GM23248 (cell line): Measurements from ENCODE around the gene PRKCA.

Source experiments
- EZH2 ChIP-seq: fragments of 200-600 bp; sonication (generic); IDR thresholded peaks from 2 replicates; pipeline ENCODE4 v1.6.1; 2018; ENCODE audit warnings: antibody characterized with exemption, mild to moderate bottlenecking; ENCODE audit not compliant: insufficient read depth, poor library complexity, severe bottlenecking
- EZH2phosphoT487 ChIP-seq: fragments of 200-600 bp; sonication (generic); IDR thresholded peaks from 2 replicates; pipeline ENCODE4 v1.6.1; 2018; ENCODE audit warnings: antibody characterized with exemption, moderate library complexity, mild to moderate bottlenecking, low read depth; ENCODE audit not compliant: insufficient read depth

DNA sequence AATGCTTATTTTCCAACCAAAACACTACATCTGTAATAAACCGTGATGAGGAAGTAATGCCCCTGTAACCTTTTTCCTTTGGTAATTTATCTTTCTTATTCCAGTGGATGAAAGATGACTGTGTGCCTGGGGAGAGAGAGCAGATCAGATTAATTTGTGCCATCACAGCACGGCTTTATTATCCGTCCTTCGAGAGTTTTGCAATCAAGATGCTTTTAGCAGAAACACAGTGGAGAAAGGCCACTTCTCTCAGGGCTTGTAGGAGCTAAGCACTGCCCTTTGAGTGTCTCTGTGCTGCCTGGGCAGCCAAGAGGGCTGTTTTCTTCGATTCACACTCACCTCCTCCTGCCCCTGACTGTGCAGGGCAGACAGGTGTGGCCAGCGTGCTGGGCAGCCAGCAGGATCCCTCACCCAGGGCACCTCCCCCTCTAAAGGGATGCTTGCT lies 190.2 kb downstream of the PRKCA start:
- TF ChIP-seq EZH2: no peak
- no peak for TF ChIP-seq EZH2phosphoT487
